SK-N-SH treated with all-trans-retinoic acid at 6 μM for 48 hours (cell line): Measurements from ENCODE around the gene KIZ.

Experiments used
- ARNTL ChIP-seq: fragments of 450-650 bp; formaldehyde crosslinking; IDR thresholded peaks from 2 replicates; pipeline ENCODE4 v1.5.0; 2020; ENCODE audit warnings: low read depth, mild to moderate bottlenecking, moderate library complexity, borderline replicate concordance
- ZNF70 ChIP-seq: fragments of 450-650 bp; formaldehyde crosslinking; IDR thresholded peaks from 2 replicates; pipeline ENCODE4 v1.5.0; 2020; ENCODE audit warnings: mild to moderate bottlenecking, moderate library complexity
- TF ChIP-seq, protein P1 (sequence below): fragments of 250-450 bp; sonication (Bioruptor Pico); IDR thresholded peaks from 2 replicates; pipeline ENCODE4 v1.8.0; 2021; ENCODE audit warnings: low read depth, mild to moderate bottlenecking, moderate library complexity, borderline replicate concordance

- TF ChIP-seq, protein P1, sequence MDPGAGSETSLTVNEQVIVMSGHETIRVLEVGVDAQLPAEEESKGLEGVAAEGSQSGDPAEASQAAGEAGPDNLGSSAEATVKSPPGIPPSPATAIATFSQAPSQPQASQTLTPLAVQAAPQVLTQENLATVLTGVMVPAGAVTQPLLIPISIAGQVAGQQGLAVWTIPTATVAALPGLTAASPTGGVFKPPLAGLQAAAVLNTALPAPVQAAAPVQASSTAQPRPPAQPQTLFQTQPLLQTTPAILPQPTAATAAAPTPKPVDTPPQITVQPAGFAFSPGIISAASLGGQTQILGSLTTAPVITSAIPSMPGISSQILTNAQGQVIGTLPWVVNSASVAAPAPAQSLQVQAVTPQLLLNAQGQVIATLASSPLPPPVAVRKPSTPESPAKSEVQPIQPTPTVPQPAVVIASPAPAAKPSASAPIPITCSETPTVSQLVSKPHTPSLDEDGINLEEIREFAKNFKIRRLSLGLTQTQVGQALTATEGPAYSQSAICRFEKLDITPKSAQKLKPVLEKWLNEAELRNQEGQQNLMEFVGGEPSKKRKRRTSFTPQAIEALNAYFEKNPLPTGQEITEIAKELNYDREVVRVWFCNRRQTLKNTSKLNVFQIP (CRISPR knock-in tag): no peak
- TF ChIP-seq ZNF70 (CRISPR knock-in tag) (no peak), ARNTL (CRISPR knock-in tag) (no peak)
Measured at GRCh38 chr20:21185849-21186248, 60.0 kb downstream of the KIZ start.
